Suprapubic skin (tissue), 3 donors: ENCODE data around the gene PRIMPOL.

Experiments
- POLR2A ChIP-seq, 2 donors: fragments of 450-650 bp; IDR thresholded peaks; one replicate each; pipeline ENCODE4 v1.6.1; 2017; ENCODE audit warnings: antibody characterized with exemption in 2 of 2, mild to moderate bottlenecking in 2 of 2, moderate library complexity in 2 of 2
- TF ChIP-seq, protein P1 (sequence below), 2 donors: fragments of 200-600 bp in 1 of 2; fragments of 450-650 bp in 1 of 2; sonication (generic) in 1 of 2; IDR thresholded peaks; one replicate each; pipeline ENCODE4 v1.5.1; 2016 to 2019; ENCODE audit warnings: antibody characterized with exemption in 2 of 2, mild to moderate bottlenecking in 1 of 2, moderate library complexity in 1 of 2

DNA sequence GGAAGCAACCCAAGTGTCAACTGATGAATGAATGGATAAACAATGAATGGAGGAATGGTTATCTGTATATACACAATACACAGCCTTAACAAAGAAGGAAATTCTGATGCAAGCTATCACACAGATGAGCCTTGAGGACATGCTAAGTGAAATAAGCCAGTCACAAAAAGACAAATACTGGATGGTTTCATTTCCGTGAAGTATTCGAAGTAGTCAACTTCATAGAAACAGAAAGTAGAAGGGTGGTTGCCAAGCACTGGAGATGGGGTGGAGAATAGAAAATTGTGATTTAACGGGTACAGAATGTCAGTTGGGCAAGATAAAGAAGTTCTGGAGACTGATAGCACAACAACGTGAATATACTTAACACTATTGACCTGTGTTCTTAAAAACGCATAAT lies 56.2 kb downstream of the PRIMPOL start:
- TF ChIP-seq, protein P1, sequence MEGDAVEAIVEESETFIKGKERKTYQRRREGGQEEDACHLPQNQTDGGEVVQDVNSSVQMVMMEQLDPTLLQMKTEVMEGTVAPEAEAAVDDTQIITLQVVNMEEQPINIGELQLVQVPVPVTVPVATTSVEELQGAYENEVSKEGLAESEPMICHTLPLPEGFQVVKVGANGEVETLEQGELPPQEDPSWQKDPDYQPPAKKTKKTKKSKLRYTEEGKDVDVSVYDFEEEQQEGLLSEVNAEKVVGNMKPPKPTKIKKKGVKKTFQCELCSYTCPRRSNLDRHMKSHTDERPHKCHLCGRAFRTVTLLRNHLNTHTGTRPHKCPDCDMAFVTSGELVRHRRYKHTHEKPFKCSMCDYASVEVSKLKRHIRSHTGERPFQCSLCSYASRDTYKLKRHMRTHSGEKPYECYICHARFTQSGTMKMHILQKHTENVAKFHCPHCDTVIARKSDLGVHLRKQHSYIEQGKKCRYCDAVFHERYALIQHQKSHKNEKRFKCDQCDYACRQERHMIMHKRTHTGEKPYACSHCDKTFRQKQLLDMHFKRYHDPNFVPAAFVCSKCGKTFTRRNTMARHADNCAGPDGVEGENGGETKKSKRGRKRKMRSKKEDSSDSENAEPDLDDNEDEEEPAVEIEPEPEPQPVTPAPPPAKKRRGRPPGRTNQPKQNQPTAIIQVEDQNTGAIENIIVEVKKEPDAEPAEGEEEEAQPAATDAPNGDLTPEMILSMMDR (IDR thresholded peaks at IDR 0.05), result no peak
- TF ChIP-seq POLR2A (IDR thresholded peaks at IDR 0.05), result no peak
